Panc1 (cell line): ENCODE data around the gene UPF1. TPM values are rescaled to one million over a fixed set of nuclear protein-coding genes. Genes with fewer than 3 reads are reported as not detected.

Experiments used
- ATAC-seq: fragments of 200-7000 bp; cut with Tn5 transposase; 2 replicates; pipeline ENCODE4 v1.9.1; 2020; ENCODE audit warnings: mild to moderate bottlenecking, moderate library complexity
- BruUV-seq: library from RNA; stranded (reverse); fragments of 400-500 nt; replicated peaks from 2 replicates; lab custom pipeline; 2021; lab: Mats Ljungman, UMichigan
- CTCF ChIA-PET: fragments of 300-600 bp; sonication (Branson Sonifier 250); formaldehyde crosslinking; loops from one replicate; lab custom pipeline; 2022; ENCODE audit warnings: antibody characterized with exemption; lab: Charles Lee
- POLR2A ChIA-PET: fragments of 300-600 bp; sonication (Branson Sonifier 250); formaldehyde crosslinking; loops from one replicate; lab custom pipeline; 2022; ENCODE audit warnings: antibody characterized with exemption; lab: Charles Lee
- DNase-seq: peaks from one replicate; pipeline ENCODE4 v3.0.0-alpha.2; 2010; ENCODE audit warnings: low read depth, low spot score
- H3K27ac ChIP-seq: 2 replicates; pipeline ENCODE4 v1.5.1; 2011; ENCODE audit warnings: mild to moderate bottlenecking, low read length, inconsistent platforms
- H3K27me3 ChIP-seq: fragments of 200-500 bp; sonication (Bioruptor generic); 2 replicates; pipeline ENCODE4 v1.6.0; 2014; ENCODE audit warnings: low read length, inconsistent platforms; ENCODE audit not compliant: control insufficient read depth, insufficient read depth
- H3K36me3 ChIP-seq: fragments of 200-500 bp; sonication (Bioruptor generic); 2 replicates; pipeline ENCODE4 v1.5.1; 2014; ENCODE audit warnings: inconsistent platforms, mild to moderate bottlenecking, low read length, moderate library complexity; ENCODE audit not compliant: control insufficient read depth, insufficient read depth
- H3K4me1 ChIP-seq: 2 replicates; pipeline ENCODE4 v1.5.1; 2011; ENCODE audit warnings: inconsistent platforms, mild to moderate bottlenecking, low read length, moderate library complexity; ENCODE audit not compliant: control insufficient read depth, insufficient read depth
- H3K4me3 ChIP-seq, 2 experiments: 2 replicates each; pipeline ENCODE4 v1.5.1; 2011 to 2012; ENCODE audit warnings: low read depth in 2 of 2, low read length in 2 of 2, mild to moderate bottlenecking in 2 of 2, inconsistent platforms in 1 of 2, moderate library complexity in 1 of 2
- H3K9me3 ChIP-seq: fragments of 200-500 bp; sonication (Bioruptor generic); 2 replicates; pipeline ENCODE4 v1.5.1; 2014; ENCODE audit warnings: low read depth, mild to moderate bottlenecking, inconsistent platforms, low read length, moderate library complexity; ENCODE audit not compliant: control insufficient read depth, insufficient read depth
- POLR2AphosphoS5 ChIP-seq: IDR thresholded peaks from 2 replicates; pipeline ENCODE4 v1.6.1; 2012; ENCODE audit warnings: mild to moderate bottlenecking, low read depth, low read length, moderate library complexity
- SIN3A ChIP-seq: IDR thresholded peaks from 2 replicates; pipeline ENCODE4 v1.6.1; 2012; ENCODE audit warnings: low read depth, mild to moderate bottlenecking, low read length, moderate library complexity, borderline replicate concordance; ENCODE audit not compliant: insufficient read depth
- TCF7L2 ChIP-seq: IDR thresholded peaks from 2 replicates; pipeline ENCODE4 v1.6.1; 2011; ENCODE audit warnings: mild to moderate bottlenecking, low read depth, low read length, inconsistent platforms
- in situ Hi-C: cut with HindIII; loops from 2 replicates; pipeline ENCODE4 v1.10.0; 2016; ENCODE audit warnings: low sequenced_read_pairs, low pct_unique_long_range_greater_than_20kb
- intact Hi-C: fragments of 100-400 bp; cut with micrococcal nuclease; formaldehyde crosslinking; loops from one replicate; pipeline ENCODE4 v1.10.0; 2022; ENCODE audit not compliant: unreplicated experiment
- total RNA-seq: library from RNA; stranded (reverse); gene quantifications from one replicate; pipeline ENCODE4 v1.2.1, GENCODE V29; 2021; ENCODE audit not compliant: unreplicated experiment
- TF ChIP-seq, protein P1 (sequence below), 2 experiments: IDR thresholded peaks; 2 replicates each; pipeline ENCODE4 v1.6.1; 2011 to 2012; ENCODE audit warnings: low read depth in 2 of 2, control low read depth in 1 of 2, low read length in 1 of 2, mild to moderate bottlenecking in 1 of 2, moderate library complexity in 1 of 2; ENCODE audit not compliant: insufficient read depth in 1 of 2
- TF ChIP-seq, protein P2 (sequence below): fragments of 450-650 bp; IDR thresholded peaks from 2 replicates; pipeline ENCODE4 v1.5.1; 2017; ENCODE audit warnings: mild to moderate bottlenecking

The UPF1 gene
- total RNA-seq, 1 experiment from 2014 or later: 62.2 TPM

DNA sequence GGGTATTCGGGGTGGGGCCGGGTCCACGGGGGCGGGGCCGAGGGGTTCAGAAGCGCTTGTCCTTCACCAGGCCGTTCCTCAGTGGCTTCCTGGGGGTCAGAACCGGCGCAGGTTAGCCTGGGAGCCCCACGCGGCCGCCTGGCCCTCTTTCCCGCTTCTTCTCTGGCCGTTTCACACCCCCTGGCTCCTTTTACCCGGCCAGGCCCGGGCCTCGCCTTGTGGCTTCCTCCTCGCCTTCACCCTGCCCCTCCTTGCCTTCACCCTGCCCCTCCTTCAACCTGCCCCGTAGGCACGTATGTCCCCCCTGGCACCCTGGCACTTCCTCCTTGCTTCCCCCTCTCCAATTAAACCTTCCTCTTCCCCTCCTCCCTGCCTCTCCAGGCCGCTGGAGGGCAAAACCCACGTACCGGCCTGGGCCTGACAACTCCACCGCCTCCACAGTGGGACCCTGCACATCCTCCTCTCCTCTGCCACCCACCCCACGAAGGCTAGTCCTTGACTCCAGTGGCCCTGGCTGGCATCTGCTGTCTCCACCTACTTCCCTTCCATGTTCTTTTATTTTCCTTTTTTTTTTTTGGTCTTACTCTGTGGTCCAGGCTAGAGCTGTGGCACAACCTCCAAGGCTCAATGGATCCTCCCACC is 38.9 kb downstream of the UPF1 start:
- DNase-seq (no peak), ATAC-seq (no peak)
- H3K36me3 ChIP-seq: no peaks in the 10 kb centered on the region
- no peak overlapping the region for H3K4me3 ChIP-seq
- intact Hi-C loops: no loop called here
- H3K9me3 ChIP-seq: no peaks in the 10 kb centered on the region
- TF ChIP-seq POLR2AphosphoS5 (no peak), TCF7L2 (no peak), SIN3A (no peak)
- TF ChIP-seq, protein P1, sequence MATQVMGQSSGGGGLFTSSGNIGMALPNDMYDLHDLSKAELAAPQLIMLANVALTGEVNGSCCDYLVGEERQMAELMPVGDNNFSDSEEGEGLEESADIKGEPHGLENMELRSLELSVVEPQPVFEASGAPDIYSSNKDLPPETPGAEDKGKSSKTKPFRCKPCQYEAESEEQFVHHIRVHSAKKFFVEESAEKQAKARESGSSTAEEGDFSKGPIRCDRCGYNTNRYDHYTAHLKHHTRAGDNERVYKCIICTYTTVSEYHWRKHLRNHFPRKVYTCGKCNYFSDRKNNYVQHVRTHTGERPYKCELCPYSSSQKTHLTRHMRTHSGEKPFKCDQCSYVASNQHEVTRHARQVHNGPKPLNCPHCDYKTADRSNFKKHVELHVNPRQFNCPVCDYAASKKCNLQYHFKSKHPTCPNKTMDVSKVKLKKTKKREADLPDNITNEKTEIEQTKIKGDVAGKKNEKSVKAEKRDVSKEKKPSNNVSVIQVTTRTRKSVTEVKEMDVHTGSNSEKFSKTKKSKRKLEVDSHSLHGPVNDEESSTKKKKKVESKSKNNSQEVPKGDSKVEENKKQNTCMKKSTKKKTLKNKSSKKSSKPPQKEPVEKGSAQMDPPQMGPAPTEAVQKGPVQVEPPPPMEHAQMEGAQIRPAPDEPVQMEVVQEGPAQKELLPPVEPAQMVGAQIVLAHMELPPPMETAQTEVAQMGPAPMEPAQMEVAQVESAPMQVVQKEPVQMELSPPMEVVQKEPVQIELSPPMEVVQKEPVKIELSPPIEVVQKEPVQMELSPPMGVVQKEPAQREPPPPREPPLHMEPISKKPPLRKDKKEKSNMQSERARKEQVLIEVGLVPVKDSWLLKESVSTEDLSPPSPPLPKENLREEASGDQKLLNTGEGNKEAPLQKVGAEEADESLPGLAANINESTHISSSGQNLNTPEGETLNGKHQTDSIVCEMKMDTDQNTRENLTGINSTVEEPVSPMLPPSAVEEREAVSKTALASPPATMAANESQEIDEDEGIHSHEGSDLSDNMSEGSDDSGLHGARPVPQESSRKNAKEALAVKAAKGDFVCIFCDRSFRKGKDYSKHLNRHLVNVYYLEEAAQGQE (IDR thresholded peaks at IDR 0.05; ENCODE audit: insufficient read depth in 1 of 2, low read depth in 2 of 2, low read length in 1 of 2): no peak
- TF ChIP-seq, protein P2, sequence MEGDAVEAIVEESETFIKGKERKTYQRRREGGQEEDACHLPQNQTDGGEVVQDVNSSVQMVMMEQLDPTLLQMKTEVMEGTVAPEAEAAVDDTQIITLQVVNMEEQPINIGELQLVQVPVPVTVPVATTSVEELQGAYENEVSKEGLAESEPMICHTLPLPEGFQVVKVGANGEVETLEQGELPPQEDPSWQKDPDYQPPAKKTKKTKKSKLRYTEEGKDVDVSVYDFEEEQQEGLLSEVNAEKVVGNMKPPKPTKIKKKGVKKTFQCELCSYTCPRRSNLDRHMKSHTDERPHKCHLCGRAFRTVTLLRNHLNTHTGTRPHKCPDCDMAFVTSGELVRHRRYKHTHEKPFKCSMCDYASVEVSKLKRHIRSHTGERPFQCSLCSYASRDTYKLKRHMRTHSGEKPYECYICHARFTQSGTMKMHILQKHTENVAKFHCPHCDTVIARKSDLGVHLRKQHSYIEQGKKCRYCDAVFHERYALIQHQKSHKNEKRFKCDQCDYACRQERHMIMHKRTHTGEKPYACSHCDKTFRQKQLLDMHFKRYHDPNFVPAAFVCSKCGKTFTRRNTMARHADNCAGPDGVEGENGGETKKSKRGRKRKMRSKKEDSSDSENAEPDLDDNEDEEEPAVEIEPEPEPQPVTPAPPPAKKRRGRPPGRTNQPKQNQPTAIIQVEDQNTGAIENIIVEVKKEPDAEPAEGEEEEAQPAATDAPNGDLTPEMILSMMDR: no peak
- ChIA-PET CTCF (no interaction called here), POLR2A (no interaction called here)
- in situ Hi-C loops: no loop called here
- no TSS peak for BruUV-seq
- no peaks in the 10 kb centered on the region for H3K27me3 ChIP-seq
- no peaks in the 10 kb centered on the region for H3K4me1 ChIP-seq
- H3K27ac ChIP-seq: no peak overlapping the region

DNA sequence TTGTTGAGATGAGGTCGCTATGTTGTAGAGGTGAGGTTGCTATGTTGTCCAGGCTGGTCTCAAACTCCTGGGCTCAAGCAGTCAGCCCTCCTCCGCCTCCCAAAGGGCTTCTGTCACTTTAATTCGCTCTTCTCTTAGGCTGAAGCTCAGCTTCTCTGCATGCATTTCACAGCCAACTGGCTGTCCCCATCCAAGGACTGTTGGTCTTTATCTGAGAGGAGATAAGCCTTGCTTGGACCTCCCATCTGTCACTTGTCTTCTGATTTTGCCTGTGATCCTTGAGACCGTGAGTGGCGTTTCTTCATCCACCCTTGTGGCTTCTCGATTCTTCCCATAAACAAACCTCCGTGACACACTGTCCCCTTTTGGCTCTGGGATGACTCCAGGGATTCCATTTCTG is 39.8 kb downstream of the UPF1 start:
- H3K36me3 ChIP-seq: no peaks in the 10 kb centered on the region
- no peaks in the 10 kb centered on the region for H3K9me3 ChIP-seq
- ATAC-seq (no peak), DNase-seq (no peak)
- in situ Hi-C loops (no loop called here), intact Hi-C loops (no loop called here)
- TF ChIP-seq POLR2AphosphoS5: no peak
- TF ChIP-seq, protein P2: no peak
- no peak for TF ChIP-seq SIN3A
- TF ChIP-seq TCF7L2: no peak
- TF ChIP-seq, protein P1 (IDR thresholded peaks at IDR 0.05; ENCODE audit: insufficient read depth in 1 of 2, low read depth in 2 of 2, low read length in 1 of 2): no peak
- BruUV-seq: no TSS peak
- H3K27ac ChIP-seq: no peak overlapping the region
- no peaks in the 10 kb centered on the region for H3K4me1 ChIP-seq
- ChIA-PET POLR2A (no interaction called here), CTCF (no interaction called here)
- no peaks in the 10 kb centered on the region for H3K27me3 ChIP-seq
- H3K4me3 ChIP-seq: no peak overlapping the region
